ENCODE data around the gene AMBP.

AMBP gene

DNA sequence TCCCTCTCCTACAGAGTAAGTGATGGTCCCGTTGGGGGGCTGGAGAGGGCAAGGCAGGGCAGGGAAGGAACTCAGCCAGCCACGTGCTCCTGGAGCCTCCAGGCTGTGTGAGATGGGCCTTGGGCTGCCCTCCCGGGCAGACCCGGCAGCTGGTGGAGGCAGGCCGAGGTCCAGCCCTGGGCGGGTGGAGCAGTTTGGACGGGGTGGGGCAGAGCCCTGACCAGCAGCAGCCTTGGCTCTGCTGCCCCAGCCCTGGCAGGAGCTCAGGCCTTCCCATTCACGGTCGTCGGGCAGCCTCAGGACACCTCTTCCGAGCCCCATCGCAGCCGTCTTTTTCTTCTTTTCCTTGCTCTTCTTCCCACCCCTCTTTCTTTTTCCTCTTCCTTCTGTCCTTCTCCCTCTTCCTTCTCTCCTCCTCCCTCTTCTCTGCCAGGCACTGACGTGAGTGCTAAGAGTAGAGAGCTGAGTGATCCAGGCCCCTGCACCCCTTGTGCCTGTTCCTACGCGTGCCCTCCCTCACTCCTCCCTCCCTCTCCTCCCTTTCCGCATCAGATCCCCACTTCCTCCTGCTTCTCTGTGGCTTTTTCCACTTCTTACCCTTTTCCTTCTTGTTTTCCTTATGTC is 42.8 kb downstream of the AMBP start:
- TF ChIP-seq ZNF274 (IDR thresholded peaks at IDR 0.05; ENCODE audit: low read depth, low read length), result no peak
- H3K4me3 ChIP-seq (ENCODE audit: low read length), result no peak overlapping the region

DNA sequence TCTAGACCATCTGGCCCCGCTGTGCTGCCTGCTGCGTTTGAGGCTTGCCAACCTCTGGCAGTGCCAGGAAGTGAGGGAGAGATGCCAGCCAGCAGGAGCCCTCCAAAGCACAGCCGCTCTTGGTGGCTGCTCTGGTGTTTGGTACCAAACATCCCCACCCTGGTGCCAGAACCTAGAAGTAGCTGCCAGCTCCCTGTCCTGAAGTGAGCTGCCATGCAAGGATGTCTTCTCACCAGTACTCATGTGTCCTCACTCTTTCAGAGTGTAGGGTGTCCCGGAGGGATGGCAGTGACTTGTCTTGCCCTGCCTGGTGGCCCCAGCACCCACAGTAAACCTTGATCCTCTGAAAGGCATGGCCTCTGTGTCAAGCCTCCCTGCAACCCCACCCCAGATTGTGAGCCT is 43.4 kb downstream of the AMBP start:
- no peak overlapping the region for H3K4me3 ChIP-seq (ENCODE audit: low read length)
- TF ChIP-seq ZNF274 (IDR thresholded peaks at IDR 0.05; ENCODE audit: low read depth, low read length), result no peak

DNA sequence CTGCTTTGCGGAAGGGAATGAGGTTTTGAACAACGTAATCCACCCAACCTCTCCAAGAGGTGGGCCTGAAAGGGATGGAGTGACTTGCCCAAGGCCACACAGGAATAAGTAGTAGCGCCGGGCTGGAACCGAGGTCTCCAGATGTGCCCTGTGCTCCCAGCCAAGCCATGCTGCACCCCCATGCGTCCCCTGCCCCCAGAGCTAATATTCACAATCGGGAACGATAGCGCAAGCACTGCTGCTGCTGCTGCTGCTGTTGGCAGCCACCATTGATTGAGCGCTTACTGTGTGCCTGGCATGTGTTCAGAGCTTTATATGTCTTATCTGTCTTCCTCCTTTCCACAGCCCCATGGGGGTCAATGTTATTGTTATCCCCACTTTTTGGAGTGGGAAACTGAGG is 43.9 kb downstream of the AMBP start:
- no peak for TF ChIP-seq ZNF274 (IDR thresholded peaks at IDR 0.05; ENCODE audit: low read depth, low read length)
- no peak overlapping the region for H3K4me3 ChIP-seq (ENCODE audit: low read length)

DNA sequence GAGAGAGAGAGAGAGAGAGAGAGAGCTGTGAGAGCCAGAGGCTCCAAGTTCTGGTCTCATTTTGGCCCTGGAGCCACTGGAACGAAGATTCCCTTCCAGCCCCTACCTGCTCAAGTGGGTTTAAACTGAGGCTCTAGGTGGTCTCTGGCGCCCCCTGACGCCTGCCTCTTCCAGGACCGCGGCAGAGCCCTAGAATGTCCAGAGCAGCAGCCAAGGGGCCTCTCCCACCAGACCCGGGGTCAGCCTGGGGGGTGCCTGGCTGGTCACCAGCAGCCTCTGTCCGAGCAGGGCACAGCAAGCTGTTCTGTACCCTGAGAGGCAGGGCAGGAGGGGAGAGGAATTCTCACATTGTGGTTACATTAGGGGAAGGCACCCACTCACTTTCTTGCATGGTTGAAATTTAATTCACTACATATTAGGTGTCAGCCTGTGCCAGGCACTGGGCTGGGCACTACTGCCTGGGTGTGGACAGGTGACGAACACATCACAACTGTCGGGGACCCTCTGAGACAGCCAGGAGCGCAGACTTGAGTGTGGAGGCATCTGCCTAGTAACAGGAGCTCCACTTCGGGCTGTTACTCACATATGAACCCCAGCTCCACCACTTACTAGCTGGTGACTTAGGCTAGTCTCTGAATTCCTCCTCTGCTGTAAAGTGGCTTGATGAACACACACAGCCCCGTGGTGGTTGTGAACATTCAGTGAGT is 44.5 kb downstream of the AMBP start:
- H3K4me3 ChIP-seq (ENCODE audit: low read length), result no peak overlapping the region
- TF ChIP-seq ZNF274 (IDR thresholded peaks at IDR 0.05; ENCODE audit: low read depth, low read length), result no peak

DNA sequence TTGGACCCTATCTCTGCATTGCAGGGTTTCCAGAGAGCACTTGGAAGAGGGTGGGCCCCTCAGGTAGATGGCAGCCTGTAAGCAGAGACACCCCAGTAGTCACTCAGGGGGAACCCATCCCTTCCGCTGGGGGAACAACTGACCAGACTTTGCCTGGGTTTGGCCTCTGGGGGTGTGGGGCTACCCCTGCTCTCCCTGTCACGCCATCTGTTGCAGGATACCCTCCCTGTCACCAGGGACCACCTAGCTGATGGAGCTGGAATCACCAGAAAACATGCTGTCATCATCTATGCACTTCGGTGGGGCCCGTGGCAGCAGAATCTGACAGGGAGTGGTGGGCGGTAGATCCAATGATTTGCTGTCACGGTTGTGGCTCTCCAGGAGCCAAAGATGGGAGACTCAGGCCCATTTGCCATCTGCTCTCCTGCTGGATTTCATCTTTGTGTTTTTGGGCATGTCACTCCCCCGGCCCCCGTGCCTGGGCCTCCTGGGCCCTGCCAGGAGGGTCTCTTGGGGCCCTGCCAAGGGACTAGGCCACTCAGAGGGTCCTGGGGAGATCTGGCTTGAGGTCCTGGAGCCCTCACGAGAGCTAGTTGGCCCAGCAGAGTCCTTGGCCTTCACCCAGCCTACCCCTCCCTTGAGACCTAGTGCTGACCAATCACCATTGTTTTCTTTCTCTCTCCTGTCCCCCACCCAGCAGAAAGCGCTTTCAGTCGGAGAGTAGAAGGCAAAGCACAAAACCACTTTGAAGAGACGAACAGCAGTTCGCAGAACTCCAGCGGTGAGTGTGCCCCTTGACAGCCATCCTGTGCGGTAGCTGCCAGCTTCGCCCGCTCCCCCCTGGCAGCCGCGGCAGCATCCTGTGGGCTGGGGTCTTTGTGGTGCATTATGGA is 45.9 kb downstream of the AMBP start:
- no peak for TF ChIP-seq ZNF274 (IDR thresholded peaks at IDR 0.05; ENCODE audit: low read depth, low read length)
- H3K4me3 ChIP-seq (ENCODE audit: low read length), result no peak overlapping the region

DNA sequence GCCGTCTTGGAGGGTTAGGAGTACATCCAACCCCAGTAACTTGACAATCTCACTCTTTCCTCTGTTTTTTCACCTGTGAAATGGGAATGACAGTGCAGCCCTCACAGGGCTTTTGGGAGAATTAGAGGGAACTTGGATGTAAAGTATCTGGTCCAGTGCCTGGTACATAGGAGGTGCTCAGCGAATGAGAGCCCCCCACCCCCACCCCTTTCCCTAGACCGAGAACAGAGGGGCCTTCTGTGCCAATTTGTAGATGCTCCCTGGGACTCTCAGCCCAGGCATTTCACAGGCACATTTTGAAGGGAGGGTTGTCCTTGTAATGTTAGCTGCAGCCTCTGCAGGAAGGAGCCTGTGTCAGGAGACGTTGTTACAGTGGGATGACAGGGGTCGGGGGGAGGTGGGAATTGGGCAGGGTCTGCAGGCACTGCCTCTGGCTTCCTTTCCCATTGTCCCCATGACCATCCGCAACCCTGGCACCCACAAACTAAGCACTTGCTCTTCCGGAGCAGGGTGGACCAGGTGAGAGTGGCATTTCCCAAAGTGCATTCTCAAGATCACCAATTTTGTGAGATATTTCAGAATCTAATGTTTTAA is 47.0 kb downstream of the AMBP start:
- no peak overlapping the region for H3K4me3 ChIP-seq (ENCODE audit: low read length)
- no peak for TF ChIP-seq ZNF274 (IDR thresholded peaks at IDR 0.05; ENCODE audit: low read depth, low read length)

DNA sequence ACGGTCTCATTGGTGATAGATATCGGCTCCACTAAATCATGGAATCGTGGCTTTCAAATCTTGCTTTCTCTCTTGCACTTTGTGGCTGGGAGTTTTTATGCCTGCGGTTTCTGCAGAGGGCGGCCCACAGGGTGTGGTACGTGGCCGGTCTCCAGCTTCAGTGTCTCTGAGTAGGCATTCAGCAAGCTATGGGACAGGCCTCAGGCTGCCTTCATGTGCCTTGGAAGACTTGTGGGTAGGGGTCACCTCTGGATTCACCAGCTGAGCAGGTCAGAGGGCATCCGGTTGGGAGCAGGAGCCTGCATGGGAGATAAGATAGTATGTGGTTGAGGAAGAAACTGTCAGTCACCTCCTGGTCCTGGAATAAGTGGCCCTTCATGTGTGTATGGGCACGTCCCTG is 47.7 kb downstream of the AMBP start:
- H3K4me3 ChIP-seq (ENCODE audit: low read length), result no peak overlapping the region
- no peak for TF ChIP-seq ZNF274 (IDR thresholded peaks at IDR 0.05; ENCODE audit: low read depth, low read length)

DNA sequence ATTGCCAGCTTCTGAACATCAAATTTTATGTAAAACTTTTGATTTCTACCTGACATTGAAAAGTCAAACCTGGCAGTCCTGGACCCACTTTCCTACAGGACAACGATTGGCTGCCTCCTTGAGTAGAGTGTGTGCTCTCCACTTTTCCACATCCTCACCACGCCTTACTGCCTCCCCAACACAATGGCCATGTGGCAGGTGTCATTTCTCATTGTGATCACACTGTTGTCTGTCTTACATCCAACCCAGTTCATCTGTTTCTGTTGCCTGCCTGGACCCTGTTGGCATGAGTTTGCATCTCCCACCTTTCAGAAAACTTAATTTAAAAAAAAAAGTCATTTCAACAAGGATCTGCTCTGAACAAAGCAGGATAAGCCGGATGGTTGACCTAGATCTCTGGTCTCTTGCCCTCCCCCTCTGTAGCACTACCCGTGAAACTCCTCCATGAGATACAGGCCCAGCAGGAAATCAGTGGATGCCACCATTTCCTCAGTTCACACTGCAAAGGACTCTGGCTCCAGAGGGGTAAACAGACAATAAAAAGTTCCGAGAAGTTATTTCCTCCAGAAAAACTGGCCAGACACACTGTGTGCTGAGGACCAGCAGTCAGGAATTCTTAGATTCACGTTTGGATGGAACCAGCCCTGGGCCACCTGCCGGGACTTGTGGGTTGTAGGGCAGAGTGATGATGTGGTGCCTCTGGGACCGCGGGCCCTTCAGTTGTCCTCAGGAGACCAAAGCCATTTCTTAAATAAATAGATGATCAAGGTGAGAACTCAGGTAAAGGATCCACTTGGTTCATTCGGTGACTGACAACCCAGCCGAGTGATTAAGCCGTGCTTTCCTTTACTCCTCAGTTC is 48.6 kb downstream of the AMBP start:
- TF ChIP-seq ZNF274 (IDR thresholded peaks at IDR 0.05; ENCODE audit: low read depth, low read length), result no peak
- H3K4me3 ChIP-seq (ENCODE audit: low read length), result no peak overlapping the region

DNA sequence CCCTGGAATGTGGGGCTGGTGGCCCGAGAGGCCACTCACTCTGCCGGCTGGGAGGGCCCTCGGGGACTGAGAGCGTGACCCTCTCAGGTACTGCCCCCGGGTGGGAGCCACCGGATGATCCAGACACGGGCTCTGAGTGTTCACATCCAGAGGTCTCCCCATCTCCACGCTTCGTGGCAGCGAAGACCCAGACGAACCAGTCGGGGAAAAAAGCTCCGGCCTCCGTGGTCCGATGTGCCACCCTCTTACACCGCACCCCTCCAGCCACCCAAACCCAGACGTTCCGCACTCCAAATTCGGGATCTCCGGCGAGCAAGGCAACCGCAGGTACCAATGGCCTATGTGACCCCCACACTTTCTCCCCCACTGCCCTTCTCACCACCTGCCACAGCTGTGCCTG is 49.5 kb downstream of the AMBP start:
- H3K4me3 ChIP-seq (ENCODE audit: low read length), result no peak overlapping the region
- no peak for TF ChIP-seq ZNF274 (IDR thresholded peaks at IDR 0.05; ENCODE audit: low read depth, low read length)

DNA sequence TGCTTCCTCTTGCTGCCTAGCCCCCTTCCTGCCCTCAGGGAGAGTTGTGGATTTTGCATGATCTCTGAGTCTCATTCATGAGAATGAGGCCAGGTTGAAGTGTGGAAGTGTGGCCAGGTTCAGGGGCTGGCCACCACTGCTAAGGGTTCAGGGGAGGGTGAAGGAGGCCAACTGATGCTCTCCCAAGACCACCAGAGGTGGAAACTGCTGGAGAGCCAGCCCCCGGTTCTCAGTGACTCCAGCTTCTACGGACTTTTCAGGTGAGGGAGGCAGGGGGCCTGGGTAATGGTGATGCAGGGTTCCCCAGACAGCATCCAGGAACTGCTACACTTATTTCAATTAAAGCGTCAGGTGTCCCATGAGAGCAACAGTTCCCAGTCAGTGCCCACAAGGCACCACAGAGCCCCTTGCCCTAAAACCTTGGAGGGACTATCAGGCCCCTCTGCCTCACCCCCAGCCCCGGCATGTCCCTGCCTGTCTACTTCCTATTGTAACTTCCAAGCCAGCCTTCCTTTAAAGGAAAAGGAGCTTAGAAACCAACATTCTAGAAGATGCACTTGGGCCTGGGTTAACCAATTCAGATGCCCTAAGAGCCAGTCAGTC is 50.1 kb downstream of the AMBP start:
- no peak for TF ChIP-seq ZNF274 (IDR thresholded peaks at IDR 0.05; ENCODE audit: low read depth, low read length)
- H3K4me3 ChIP-seq (ENCODE audit: low read length), result no peak overlapping the region

DNA sequence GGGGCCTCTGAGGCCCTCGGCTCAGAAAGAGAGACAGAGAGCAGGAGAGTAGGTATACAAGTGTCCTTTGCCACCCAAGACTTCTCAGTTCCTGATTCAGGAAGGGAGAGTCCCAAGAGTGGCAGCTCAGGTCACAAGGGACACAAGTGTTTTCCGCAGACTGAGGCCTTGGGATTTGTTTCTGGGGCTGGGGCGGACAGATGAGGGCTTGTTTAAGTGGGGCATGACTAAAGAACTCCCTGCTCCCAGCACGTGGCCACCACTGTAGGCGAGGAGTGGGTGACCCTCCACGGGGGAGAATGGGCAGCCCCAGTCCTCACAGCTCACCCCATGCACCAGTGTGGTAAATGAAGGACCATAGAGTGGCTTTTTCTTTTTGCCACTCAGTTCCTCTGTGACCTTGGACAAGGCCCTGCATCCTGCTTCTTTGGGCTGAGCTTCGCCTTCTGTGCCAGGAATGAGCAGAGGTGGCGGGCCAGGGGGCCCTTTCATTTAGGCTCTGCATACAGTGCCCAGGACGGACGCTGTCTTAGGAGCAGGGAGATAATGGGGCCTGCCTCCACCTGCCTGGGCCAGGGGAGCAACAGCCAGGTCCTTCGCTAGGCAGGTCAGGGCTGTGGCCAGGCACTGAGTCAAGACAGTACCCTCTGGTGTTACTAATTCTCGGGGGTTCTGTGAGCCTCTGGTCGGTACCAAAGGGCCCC is 50.8 kb downstream of the AMBP start:
- no peak for TF ChIP-seq ZNF274 (IDR thresholded peaks at IDR 0.05; ENCODE audit: low read depth, low read length)
- no peak overlapping the region for H3K4me3 ChIP-seq (ENCODE audit: low read length)

DNA sequence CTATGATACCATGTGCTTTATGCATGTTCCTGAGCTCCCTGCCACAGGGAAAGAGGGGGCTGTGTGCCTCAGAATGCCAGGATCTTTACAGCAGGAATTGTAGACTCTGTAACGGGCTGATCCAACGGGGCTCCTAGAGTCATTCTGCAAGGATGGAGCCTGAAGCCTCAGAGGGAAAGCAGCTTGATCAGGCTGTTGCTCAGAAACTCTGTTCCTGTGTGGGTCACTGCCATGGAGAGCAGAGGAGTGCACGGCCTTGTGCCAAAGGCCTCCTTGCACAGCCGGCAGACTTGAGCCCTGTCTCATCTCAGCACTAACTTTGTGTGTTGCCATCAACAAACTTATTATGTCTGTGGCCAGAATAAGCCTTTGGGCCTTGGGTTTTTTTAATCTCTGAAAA is 51.8 kb downstream of the AMBP start:
- TF ChIP-seq ZNF274 (IDR thresholded peaks at IDR 0.05; ENCODE audit: low read depth, low read length), result no peak
- H3K4me3 ChIP-seq (ENCODE audit: low read length), result no peak overlapping the region

DNA sequence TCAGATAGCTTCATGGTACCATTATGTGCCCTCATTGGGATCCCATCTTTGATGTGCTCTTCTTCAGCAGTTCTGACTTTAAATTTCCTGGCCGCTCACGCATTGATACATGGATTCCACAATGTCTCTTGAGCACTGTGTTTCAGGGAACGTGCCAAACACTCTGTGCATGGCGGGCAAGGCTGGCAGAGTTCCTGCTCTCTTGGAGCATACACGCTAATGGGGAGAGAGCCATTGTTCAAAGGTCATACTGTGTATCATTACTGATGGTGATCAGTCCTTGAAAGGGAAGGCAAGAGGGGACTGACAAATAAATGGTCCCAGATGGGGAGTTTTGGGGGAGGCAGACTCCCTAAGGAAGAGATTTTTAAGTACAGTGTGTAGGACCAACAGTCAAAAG is 52.3 kb downstream of the AMBP start:
- no peak for TF ChIP-seq ZNF274 (IDR thresholded peaks at IDR 0.05; ENCODE audit: low read depth, low read length)
- no peak overlapping the region for H3K4me3 ChIP-seq (ENCODE audit: low read length)
